Prostate gland (tissue), 2 donors: ENCODE measurements around the gene LRRC73.
"Not testable (repeated sequence)": the region's sequence is repeated elsewhere in the genome, so short reads cannot be mapped to it uniquely, and the experiment has no call there.

ENCODE experiments used
- POLR2A ChIP-seq: fragments of 450-650 bp; IDR thresholded peaks from one replicate; pipeline ENCODE4 v1.6.1; 2016; ENCODE audit warnings: antibody characterized with exemption, mild to moderate bottlenecking
- POLR2AphosphoS5 ChIP-seq: sonication (generic); formaldehyde crosslinking; IDR thresholded peaks from one replicate; pipeline ENCODE4 v1.6.1; 2017; ENCODE audit warnings: antibody characterized with exemption
- TF ChIP-seq, protein P1 (sequence below), 4 experiments: fragments of 200-600 bp in 2 of 4; fragments of 450-650 bp in 2 of 4; sonication (generic) in 2 of 4; IDR thresholded peaks; 1 replicate in 3 of 4; 2 replicates in 1 of 4; pipeline ENCODE4 v1.5.1; 2016 to 2019; ENCODE audit warnings: antibody characterized with exemption in 4 of 4, mild to moderate bottlenecking in 2 of 4, moderate library complexity in 2 of 4

DNA sequence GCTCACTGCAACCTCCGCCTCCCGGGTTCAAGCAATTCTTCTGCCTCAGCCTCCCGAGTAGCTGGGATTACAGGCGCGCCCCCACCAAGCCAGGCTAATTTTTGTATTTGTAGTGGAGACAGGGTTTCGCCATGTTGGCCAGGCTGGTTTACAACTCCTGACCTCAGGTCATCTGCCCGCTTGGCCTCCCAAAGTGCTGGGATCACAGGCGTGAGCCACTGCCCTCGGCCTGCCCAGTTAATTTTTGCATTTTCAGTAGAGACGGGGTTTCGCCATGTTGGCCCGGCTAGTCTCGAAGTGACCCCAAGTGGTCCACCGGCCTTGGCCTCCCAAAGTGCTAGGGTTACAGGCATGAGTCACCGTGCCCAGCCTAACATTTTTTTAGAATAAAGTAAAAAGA lies 52.0 kb downstream of the LRRC73 start:
- TF ChIP-seq, protein P1, sequence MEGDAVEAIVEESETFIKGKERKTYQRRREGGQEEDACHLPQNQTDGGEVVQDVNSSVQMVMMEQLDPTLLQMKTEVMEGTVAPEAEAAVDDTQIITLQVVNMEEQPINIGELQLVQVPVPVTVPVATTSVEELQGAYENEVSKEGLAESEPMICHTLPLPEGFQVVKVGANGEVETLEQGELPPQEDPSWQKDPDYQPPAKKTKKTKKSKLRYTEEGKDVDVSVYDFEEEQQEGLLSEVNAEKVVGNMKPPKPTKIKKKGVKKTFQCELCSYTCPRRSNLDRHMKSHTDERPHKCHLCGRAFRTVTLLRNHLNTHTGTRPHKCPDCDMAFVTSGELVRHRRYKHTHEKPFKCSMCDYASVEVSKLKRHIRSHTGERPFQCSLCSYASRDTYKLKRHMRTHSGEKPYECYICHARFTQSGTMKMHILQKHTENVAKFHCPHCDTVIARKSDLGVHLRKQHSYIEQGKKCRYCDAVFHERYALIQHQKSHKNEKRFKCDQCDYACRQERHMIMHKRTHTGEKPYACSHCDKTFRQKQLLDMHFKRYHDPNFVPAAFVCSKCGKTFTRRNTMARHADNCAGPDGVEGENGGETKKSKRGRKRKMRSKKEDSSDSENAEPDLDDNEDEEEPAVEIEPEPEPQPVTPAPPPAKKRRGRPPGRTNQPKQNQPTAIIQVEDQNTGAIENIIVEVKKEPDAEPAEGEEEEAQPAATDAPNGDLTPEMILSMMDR (IDR thresholded peaks at IDR 0.05), result not testable (repeated sequence)
- TF ChIP-seq POLR2A, POLR2AphosphoS5: not testable (repeated sequence)
